ENCODE measurements around the gene ADAP1. TPM values are rescaled to one million over a fixed set of nuclear protein-coding genes. Genes with fewer than 3 reads are reported as not detected.

The ADAP1 gene
- total and polyA plus RNA-seq, 2 of the 13 experiments (the other 11 are each of a cell fraction or from before 2014, with no cell fraction given): 10.5 to 24.6 TPM

GRCh38 chr7:876077-876971, 78.2 kb downstream of the ADAP1 start, which contains the start of gene GET4 (continued):
- TF ChIP-seq ZNF329 (CRISPR knock-in tag; IDR thresholded peaks at IDR 0.05; ENCODE audit: low read depth): peak; percentile 59; the same call in 1 of the 2 replicates
- peak; percentile 98 for TF ChIP-seq CCDC6 (CRISPR knock-in tag; IDR thresholded peaks at IDR 0.05)
- TF ChIP-seq ZSCAN30 (CRISPR knock-in tag; IDR thresholded peaks at IDR 0.05): no peak
- peak; percentile 17; the same call in 1 of the 2 replicates for TF ChIP-seq ZSCAN9 (CRISPR knock-in tag; IDR thresholded peaks at IDR 0.05; ENCODE audit: borderline replicate concordance)
- 0 out of 2 replicates have a peak, but pooled peaks have one; percentile 11 for TF ChIP-seq MED13 (CRISPR knock-in tag; IDR thresholded peaks at IDR 0.05)
- no peak for TF ChIP-seq FOXJ3 (CRISPR knock-in tag; IDR thresholded peaks at IDR 0.05; ENCODE audit: borderline replicate concordance)
- peak; percentile 21; the same call in 1 of the 2 replicates for TF ChIP-seq ZNF761 (CRISPR knock-in tag; conservative IDR thresholded peaks at IDR 0.05)
- peak; percentile 95 for TF ChIP-seq TFE3 (CRISPR knock-in tag; IDR thresholded peaks at IDR 0.05)
- TF ChIP-seq CSRNP1 (CRISPR knock-in tag; IDR thresholded peaks at IDR 0.05): peak; percentile 94
- peak; percentile 25; the same call in 1 of the 2 replicates for TF ChIP-seq FOXO1 (CRISPR knock-in tag; IDR thresholded peaks at IDR 0.05)
- peak; percentile 40 for TF ChIP-seq MED8 (CRISPR knock-in tag; IDR thresholded peaks at IDR 0.05; ENCODE audit: insufficient replicate concordance)
- TF ChIP-seq ZNF598 (CRISPR knock-in tag; IDR thresholded peaks at IDR 0.05; ENCODE audit: borderline replicate concordance): peak; percentile 38; the same call in 1 of the 2 replicates
- TF ChIP-seq ZNF776 (CRISPR knock-in tag; IDR thresholded peaks at IDR 0.05): peak; percentile 84; the same call in 1 of the 2 replicates
- TF ChIP-seq MAZ (IDR thresholded peaks at IDR 0.05; ENCODE audit: borderline replicate concordance, low read depth, low read length): no peak
- peak; percentile 79 for TF ChIP-seq MAZ (CRISPR knock-in tag; IDR thresholded peaks at IDR 0.05; ENCODE audit: low read depth)
- peak; percentile 73; the same call in 1 of the 2 replicates for TF ChIP-seq ZSCAN31 (CRISPR knock-in tag; IDR thresholded peaks at IDR 0.05; ENCODE audit: low read depth)
- TF ChIP-seq FOXC1 (CRISPR knock-in tag; IDR thresholded peaks at IDR 0.05; ENCODE audit: borderline replicate concordance): peak; percentile 45; the same call in 1 of the 2 replicates
- TF ChIP-seq YEATS4 (CRISPR knock-in tag; IDR thresholded peaks at IDR 0.05; ENCODE audit: borderline replicate concordance): peak; percentile 70
- TF ChIP-seq SAFB2 (CRISPR knock-in tag; IDR thresholded peaks at IDR 0.05; ENCODE audit: borderline replicate concordance, low read depth): no peak; the same call in 1 of the 2 replicates
- TF ChIP-seq HDAC1 (CRISPR knock-in tag; IDR thresholded peaks at IDR 0.05): peak; percentile 75
- peak; percentile 87 for TF ChIP-seq SALL1 (CRISPR knock-in tag; IDR thresholded peaks at IDR 0.05)
- TF ChIP-seq KDM2A (CRISPR knock-in tag; IDR thresholded peaks at IDR 0.05; ENCODE audit: borderline replicate concordance, low read depth): peak; percentile 84; the same call in 1 of the 2 replicates
- peak; percentile 46; the same call in 1 of the 2 replicates for TF ChIP-seq E2F5 (CRISPR knock-in tag; conservative IDR thresholded peaks at IDR 0.05)
- TF ChIP-seq HBP1 (CRISPR knock-in tag; IDR thresholded peaks at IDR 0.05; ENCODE audit: low read depth): peak; percentile 39; the same call in 1 of the 2 replicates
